ENCODE results near the gene KISS1. TPM values are rescaled to one million over a fixed set of nuclear protein-coding genes. Genes with fewer than 3 reads are reported as not detected.
"Not testable (repeated sequence)": the region's sequence is repeated elsewhere in the genome, so short reads cannot be mapped to it uniquely, and the experiment has no call there.

Gene KISS1, protein sequence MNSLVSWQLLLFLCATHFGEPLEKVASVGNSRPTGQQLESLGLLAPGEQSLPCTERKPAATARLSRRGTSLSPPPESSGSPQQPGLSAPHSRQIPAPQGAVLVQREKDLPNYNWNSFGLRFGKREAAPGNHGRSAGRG
- not detected for total RNA-seq
- polyA plus RNA-seq: not detected

DNA sequence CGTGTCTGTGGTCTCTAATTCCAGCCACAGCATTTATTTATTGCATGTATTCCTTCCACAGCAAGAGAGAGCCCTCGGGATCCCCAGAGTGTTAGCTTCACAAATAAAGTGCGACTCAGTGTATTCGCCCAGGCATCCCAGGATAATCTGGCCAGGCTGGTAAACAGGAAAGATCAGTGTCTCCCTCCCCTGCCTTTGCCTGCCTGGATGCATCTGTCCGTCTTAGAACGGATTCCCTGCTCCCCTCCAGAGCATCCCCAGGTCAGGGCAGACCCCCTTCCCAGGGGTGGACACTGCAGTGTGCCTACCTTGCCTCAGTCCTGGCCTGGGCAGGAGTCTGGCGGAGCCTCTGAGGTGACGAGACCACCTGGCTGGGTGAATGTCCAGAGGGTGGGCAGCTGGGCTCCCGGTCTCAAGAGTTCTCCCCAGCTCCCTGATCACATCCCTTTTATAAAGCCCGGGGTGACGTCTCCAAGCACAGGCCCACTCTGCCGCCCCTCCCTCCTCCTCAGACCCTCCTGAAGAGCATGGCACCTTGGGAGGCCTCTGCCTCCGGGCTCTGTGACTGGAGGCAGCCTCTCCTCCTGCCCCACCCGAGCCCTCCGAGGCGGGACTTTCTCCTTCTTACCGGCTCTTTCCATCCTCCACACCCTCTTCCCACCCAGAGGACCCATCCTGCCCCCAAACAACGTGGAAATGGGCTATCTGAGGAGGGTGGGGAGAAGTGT lies at the start of gene KISS1:
KISS1 (minus strand) TSS at position 424 of the 728 bp plus-strand sequence. CDS start 3,615 bp downstream, outside the sequence.
- Histone ChIP-seq H3K27me3 (ENCODE audit: insufficient read depth, low read length) (no peaks in the 10 kb centered on the region), H3K4me1 (ENCODE audit: insufficient read depth, low read length) (no peaks in the 10 kb centered on the region), H3K36me3 (ENCODE audit: insufficient read depth, low read length) (no peaks in the 10 kb centered on the region), H3K9me3 (ENCODE audit: control insufficient read depth in 1 of 2, low read length in 2 of 2) (no peaks in the 10 kb centered on the region), H3K4me3 (ENCODE audit: low read length in 2 of 2) (no peak within 1 kb of the TSS), H3K27ac (ENCODE audit: low read depth, low read length) (no peak within 1 kb of the TSS)
- intact Hi-C loops (cut with micrococcal nuclease): no loop called here
- Mint-ChIP-seq H3K4me1 (peaks cover 4 to 24% (median 8%) of the 10 kb centered on the region in 4 donors), H3K36me3 (no peaks in the 10 kb centered on the region), H3K27me3 (peaks cover 13 to 18% of the 10 kb centered on the region in 2 donors), H3K27ac (no peak within 1 kb of the TSS), H3K9me3 (no peaks in the 10 kb centered on the region), H3K4me3 (peak within 1 kb of the TSS in 1 of 8 donors; percentile 11)
- POLR2A ChIA-PET (ENCODE audit: partially characterized antibody): no interaction called here
- DNase-seq: no peak
- CTCF ChIA-PET (ENCODE audit: partially characterized antibody): interaction anchor here (1.0 kb wide), 1 partner anchor 9 kb away, joined by 3 read pairs; no protein-coding TSS in a partner anchor

DNA sequence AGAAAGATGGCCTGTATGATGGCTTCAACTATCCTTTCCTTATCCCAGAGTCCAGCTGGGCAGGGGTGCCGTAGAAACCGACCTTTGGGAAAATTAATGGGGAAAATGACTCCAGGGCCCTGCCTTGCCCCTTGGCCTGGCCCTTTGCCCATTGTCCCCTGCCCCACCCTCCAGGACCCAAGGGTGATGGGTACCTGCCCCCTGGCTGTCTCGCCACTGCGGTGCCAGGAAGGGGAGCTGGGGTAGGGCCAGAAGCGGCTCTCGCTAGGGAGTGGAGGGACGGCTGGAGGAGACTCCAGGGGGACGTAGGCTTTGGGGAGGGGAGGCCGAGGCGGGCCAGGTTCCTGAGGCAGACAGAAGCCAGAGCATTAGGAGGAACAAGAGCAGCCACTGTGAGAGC lies 46.6 kb upstream of the KISS1 start:
- H3K36me3 Mint-ChIP-seq: no peaks in the 10 kb centered on the region
- CTCF ChIA-PET (ENCODE audit: partially characterized antibody): no interaction called here
- no peak for DNase-seq

DNA sequence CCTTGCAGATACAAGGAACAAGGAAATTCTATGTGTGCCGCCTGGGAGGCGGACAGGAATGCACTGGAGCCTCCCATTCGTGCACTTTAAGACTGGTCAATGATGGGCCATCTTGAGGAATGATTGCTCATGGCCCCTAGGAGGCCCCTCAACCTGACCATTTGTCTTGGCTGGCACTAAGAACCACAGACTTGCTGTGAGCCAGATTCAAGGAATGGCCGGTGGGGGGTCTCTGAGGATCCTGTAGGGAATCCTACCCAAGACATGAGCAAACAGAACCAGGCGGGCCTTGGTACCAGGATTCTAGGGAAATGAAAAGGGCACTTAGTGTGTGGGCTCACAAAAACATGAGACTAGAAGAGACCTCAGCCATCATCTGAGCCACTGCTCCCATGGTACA lies 45.6 kb upstream of the KISS1 start:
- CTCF ChIA-PET (ENCODE audit: partially characterized antibody): no interaction called here
- H3K4me1 ChIP-seq (ENCODE audit: insufficient read depth, low read length): no peaks in the 10 kb centered on the region
- DNase-seq: no peak
- Mint-ChIP-seq H3K4me1 (no peaks in the 10 kb centered on the region), H3K4me3 (no peak overlapping the region), H3K9me3 (no peaks in the 10 kb centered on the region), H3K27me3 (peaks cover 4 to 9% of the 10 kb centered on the region in 2 donors), H3K27ac (no peak overlapping the region), H3K36me3 (no peaks in the 10 kb centered on the region)
- POLR2A ChIA-PET (ENCODE audit: partially characterized antibody): no interaction called here
- no peak overlapping the region for H3K4me3 ChIP-seq (ENCODE audit: low read length in 2 of 2)
- no peaks in the 10 kb centered on the region for H3K36me3 ChIP-seq (ENCODE audit: insufficient read depth, low read length)
- no peaks in the 10 kb centered on the region for H3K27me3 ChIP-seq (ENCODE audit: insufficient read depth, low read length)
- intact Hi-C loops (cut with micrococcal nuclease): no loop called here
- H3K9me3 ChIP-seq (ENCODE audit: control insufficient read depth in 1 of 2, low read length in 2 of 2): no peaks in the 10 kb centered on the region
- no peak overlapping the region for H3K27ac ChIP-seq (ENCODE audit: low read depth, low read length)

More for the DNA sequence above, 46.6 kb upstream of the KISS1 start:
- Mint-ChIP-seq H3K9me3 (no peaks in the 10 kb centered on the region), H3K27ac (peak overlapping the region in 1 of 7 donors; percentile 29), H3K4me3 (no peak overlapping the region), H3K27me3 (peaks cover 7 to 9% of the 10 kb centered on the region in 2 donors), H3K4me1 (no peaks in the 10 kb centered on the region)
- no peaks in the 10 kb centered on the region for H3K27me3 ChIP-seq (ENCODE audit: insufficient read depth, low read length)
- H3K4me3 ChIP-seq (ENCODE audit: low read length in 2 of 2): no peak overlapping the region
- no peaks in the 10 kb centered on the region for H3K9me3 ChIP-seq (ENCODE audit: control insufficient read depth in 1 of 2, low read length in 2 of 2)
- intact Hi-C loops (cut with micrococcal nuclease): no loop called here
- no peaks in the 10 kb centered on the region for H3K36me3 ChIP-seq (ENCODE audit: insufficient read depth, low read length)
- H3K27ac ChIP-seq (ENCODE audit: low read depth, low read length): no peak overlapping the region
- POLR2A ChIA-PET (ENCODE audit: partially characterized antibody): no interaction called here
- no peaks in the 10 kb centered on the region for H3K4me1 ChIP-seq (ENCODE audit: insufficient read depth, low read length)

DNA sequence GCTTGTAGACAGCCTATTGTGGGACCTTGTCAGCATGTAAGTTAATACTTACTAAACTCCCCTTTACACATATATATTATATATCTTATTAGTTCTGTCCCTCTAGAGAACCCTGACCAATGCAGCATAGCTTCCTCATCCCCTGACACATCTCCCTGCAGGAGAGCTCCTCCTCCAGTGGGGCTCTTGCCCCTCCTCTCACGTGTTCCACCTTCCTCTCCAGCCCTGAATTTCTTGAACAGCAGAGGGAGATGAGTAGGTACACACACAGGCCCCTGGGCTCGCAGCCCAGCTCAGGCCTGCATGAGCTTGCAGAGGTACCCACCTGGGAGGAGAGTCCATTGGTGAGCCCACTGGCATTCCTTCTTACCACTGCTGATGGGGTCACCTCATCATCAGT lies 44.8 kb upstream of the KISS1 start:
- peak overlapping the region in 1 of 7 donors; percentile 36 for H3K27ac Mint-ChIP-seq
- H3K9me3 ChIP-seq (ENCODE audit: control insufficient read depth in 1 of 2, low read length in 2 of 2): no peaks in the 10 kb centered on the region
- H3K4me3 ChIP-seq (ENCODE audit: low read length in 2 of 2): no peak overlapping the region
- no peak overlapping the region for H3K4me3 Mint-ChIP-seq
- H3K9me3 Mint-ChIP-seq: peaks cover 0 to 4% (median under 1%) of the 10 kb centered on the region in 8 donors
- ChIA-PET CTCF (ENCODE audit: partially characterized antibody) (no interaction called here), POLR2A (ENCODE audit: partially characterized antibody) (no interaction called here)
- H3K4me1 ChIP-seq (ENCODE audit: insufficient read depth, low read length): no peaks in the 10 kb centered on the region
- H3K27me3 Mint-ChIP-seq: peaks cover 0 to 5% of the 10 kb centered on the region in 2 donors
- intact Hi-C loops (cut with micrococcal nuclease): no loop called here
- no peaks in the 10 kb centered on the region for H3K36me3 ChIP-seq (ENCODE audit: insufficient read depth, low read length)
- no peaks in the 10 kb centered on the region for H3K4me1 Mint-ChIP-seq
- H3K36me3 Mint-ChIP-seq: no peaks in the 10 kb centered on the region
- H3K27me3 ChIP-seq (ENCODE audit: insufficient read depth, low read length): no peaks in the 10 kb centered on the region
- H3K27ac ChIP-seq (ENCODE audit: low read depth, low read length): no peak overlapping the region
- no peak for DNase-seq

DNA sequence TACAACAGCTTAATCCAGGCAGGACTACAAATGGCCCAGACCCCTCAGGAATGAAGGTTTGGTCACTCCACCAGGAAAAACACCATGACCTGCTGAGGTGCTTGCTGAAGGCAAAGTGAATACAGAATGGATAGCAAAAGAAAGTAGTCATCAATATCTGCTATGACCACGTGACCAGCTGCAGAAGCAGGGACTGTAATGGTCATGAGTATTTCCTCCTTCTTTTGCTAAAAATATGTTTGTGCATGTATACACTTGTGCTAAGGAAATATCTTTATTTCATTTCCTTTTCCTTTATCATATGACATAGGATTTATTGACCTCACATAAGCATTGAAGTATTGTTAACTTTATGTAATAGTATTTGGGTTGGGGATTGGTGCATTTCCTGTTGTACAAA lies 43.9 kb upstream of the KISS1 start:
- no peaks in the 10 kb centered on the region for H3K9me3 ChIP-seq (ENCODE audit: control insufficient read depth in 1 of 2, low read length in 2 of 2)
- H3K27me3 ChIP-seq (ENCODE audit: insufficient read depth, low read length): no peaks in the 10 kb centered on the region
- Mint-ChIP-seq H3K36me3 (no peaks in the 10 kb centered on the region), H3K27ac (no peak overlapping the region), H3K9me3 (peaks cover 0 to 5% (median 1%) of the 10 kb centered on the region in 8 donors), H3K4me1 (no peaks in the 10 kb centered on the region), H3K4me3 (no peak overlapping the region), H3K27me3 (peaks cover 0 to 4% of the 10 kb centered on the region in 2 donors)
- intact Hi-C loops (cut with micrococcal nuclease): no loop called here
- H3K36me3 ChIP-seq (ENCODE audit: insufficient read depth, low read length): no peaks in the 10 kb centered on the region
- no peak overlapping the region for H3K27ac ChIP-seq (ENCODE audit: low read depth, low read length)
- POLR2A ChIA-PET (ENCODE audit: partially characterized antibody): no interaction called here
- no peak overlapping the region for H3K4me3 ChIP-seq (ENCODE audit: low read length in 2 of 2)
- no peak for DNase-seq
- CTCF ChIA-PET (ENCODE audit: partially characterized antibody): no interaction called here
- no peaks in the 10 kb centered on the region for H3K4me1 ChIP-seq (ENCODE audit: insufficient read depth, low read length)

DNA sequence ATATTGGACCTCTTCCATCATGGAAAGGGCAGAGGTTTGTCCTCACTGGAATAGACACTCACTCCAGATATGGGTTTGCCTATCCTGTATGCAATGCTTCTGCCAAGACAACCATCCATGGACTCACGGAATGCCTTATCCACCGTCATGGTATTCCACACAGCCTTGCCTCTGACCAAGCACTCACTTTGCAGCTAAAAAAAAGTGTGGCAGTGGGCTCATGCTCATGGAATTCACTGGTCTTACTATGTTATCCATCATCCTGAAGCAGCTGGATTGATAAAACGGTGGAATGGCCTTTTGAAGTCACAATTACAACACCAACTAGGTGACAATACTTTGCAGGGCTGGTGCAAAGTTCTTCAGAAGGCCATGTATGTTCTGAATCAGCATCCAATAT lies 43.1 kb upstream of the KISS1 start:
- H3K36me3 Mint-ChIP-seq; intact Hi-C loops (cut with micrococcal nuclease): not testable (repeated sequence)

DNA sequence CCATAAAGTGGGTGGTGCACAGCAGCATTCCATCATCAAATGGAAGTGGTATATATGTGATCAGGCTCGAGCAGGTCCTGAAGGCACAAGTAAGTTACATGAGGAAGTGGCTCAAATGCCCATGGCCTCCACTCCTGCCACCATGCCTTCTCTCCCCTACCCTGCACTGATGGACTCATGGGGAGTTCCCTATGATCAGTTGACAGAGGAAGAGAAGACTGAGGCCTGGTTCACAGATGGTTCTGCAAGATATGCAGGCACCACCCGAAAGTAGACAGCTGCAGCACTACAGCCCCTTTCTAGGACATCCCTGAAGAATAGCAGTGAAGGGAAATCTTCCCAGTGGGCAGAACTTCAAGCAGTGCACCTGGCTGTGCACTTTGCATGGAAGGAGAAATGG lies 42.2 kb upstream of the KISS1 start:
- H3K9me3 Mint-ChIP-seq; H3K9me3 ChIP-seq (ENCODE audit: control insufficient read depth in 1 of 2, low read length in 2 of 2); H3K27me3 ChIP-seq (ENCODE audit: insufficient read depth, low read length); H3K4me3 ChIP-seq (ENCODE audit: low read length in 2 of 2); H3K27ac Mint-ChIP-seq; H3K36me3 Mint-ChIP-seq; DNase-seq; H3K27me3 Mint-ChIP-seq; intact Hi-C loops (cut with micrococcal nuclease); CTCF ChIA-PET (ENCODE audit: partially characterized antibody); POLR2A ChIA-PET (ENCODE audit: partially characterized antibody); H3K27ac ChIP-seq (ENCODE audit: low read depth, low read length); H3K36me3 ChIP-seq (ENCODE audit: insufficient read depth, low read length); H3K4me3 Mint-ChIP-seq; H3K4me1 ChIP-seq (ENCODE audit: insufficient read depth, low read length); H3K4me1 Mint-ChIP-seq: not testable (repeated sequence)

More for the DNA sequence above, 43.1 kb upstream of the KISS1 start:
- CTCF ChIA-PET (ENCODE audit: partially characterized antibody); H3K9me3 Mint-ChIP-seq; H3K27me3 ChIP-seq (ENCODE audit: insufficient read depth, low read length); H3K4me1 ChIP-seq (ENCODE audit: insufficient read depth, low read length); H3K4me1 Mint-ChIP-seq; H3K4me3 ChIP-seq (ENCODE audit: low read length in 2 of 2); H3K27me3 Mint-ChIP-seq; DNase-seq; POLR2A ChIA-PET (ENCODE audit: partially characterized antibody); H3K9me3 ChIP-seq (ENCODE audit: control insufficient read depth in 1 of 2, low read length in 2 of 2); H3K27ac Mint-ChIP-seq; H3K27ac ChIP-seq (ENCODE audit: low read depth, low read length); H3K4me3 Mint-ChIP-seq; H3K36me3 ChIP-seq (ENCODE audit: insufficient read depth, low read length): not testable (repeated sequence)
